Omental fat pad (tissue), 4 donors: ENCODE data around the gene HLA-F. TPM values are rescaled to one million over a fixed set of nuclear protein-coding genes. Genes with fewer than 3 reads are reported as not detected.

Experiments used
- ATAC-seq: fragments of 150-250 bp; one replicate; pipeline ENCODE4 v1.9.1; 2016; ENCODE audit warnings: mild to moderate bottlenecking, moderate library complexity; ENCODE audit not compliant: low FRiP score
- DNase-seq: peaks from one replicate; pipeline ENCODE4 v3.0.0-alpha.2; 2019; ENCODE audit warnings: low spot score
- CTCF ChIP-seq, 3 donors: fragments of 450-650 bp; IDR thresholded peaks; one replicate each; pipeline ENCODE4 v1.5.1; 2016 to 2017; ENCODE audit warnings: antibody characterized with exemption in 3 of 3, mild to moderate bottlenecking in 3 of 3, moderate library complexity in 2 of 3
- total RNA-seq, 4 donors: library from RNA; depleted of rRNA; stranded (reverse); fragments of >200 nt; gene quantifications; one replicate each; pipeline ENCODE4 v1.1.0, GENCODE V29; 2016

HLA-F gene
- total RNA-seq, 4 donors from 2014 or later: 44.0 to 211 (median 76.3) TPM

GRCh38 chr6:29737707-29738630 lies 14.7 kb downstream of the HLA-F start:
- ATAC-seq (peak; percentile 95), DNase-seq (no peak)

GRCh38 chr6:29739136-29739881 lies 16.1 kb downstream of the HLA-F start:
- ATAC-seq (no peak), DNase-seq (no peak)
- no peak for TF ChIP-seq CTCF (IDR thresholded peaks at IDR 0.05)

More at GRCh38 chr6:29737707-29738630, 14.7 kb downstream of the HLA-F start:
- TF ChIP-seq CTCF (IDR thresholded peaks at IDR 0.05): no peak

- DNase-seq: no peak
- TF ChIP-seq CTCF (IDR thresholded peaks at IDR 0.05): no peak
- ATAC-seq: no peak
Observed at GRCh38 chr6:29739882-29740261, 16.6 kb downstream of the HLA-F start.

GRCh38 chr6:29741592-29741991 lies 18.4 kb downstream of the HLA-F start:
- DNase-seq (no peak), ATAC-seq (no peak)
- no peak for TF ChIP-seq CTCF (IDR thresholded peaks at IDR 0.05)

- no peak for TF ChIP-seq CTCF (IDR thresholded peaks at IDR 0.05)
- ATAC-seq (no peak), DNase-seq (no peak)
Observed at GRCh38 chr6:29742127-29742526, 18.9 kb downstream of the HLA-F start.

GRCh38 chr6:29743025-29743424 lies 19.8 kb downstream of the HLA-F start:
- DNase-seq: no peak
- no peak for TF ChIP-seq CTCF (IDR thresholded peaks at IDR 0.05)
- no peak for ATAC-seq
